GM23248 (cell line): ENCODE measurements around the gene PPP1R36. TPM values are rescaled to one million over a fixed set of nuclear protein-coding genes. Genes with fewer than 3 reads are reported as not detected.

Experiments
- DNase-seq: peaks from one replicate; pipeline ENCODE4 v3.0.0-alpha.2; 2015
- H2AFZ ChIP-seq: fragments of 200-600 bp; sonication (generic); 2 replicates; pipeline ENCODE4 v1.6.1; 2016; ENCODE audit warnings: antibody characterized with exemption
- H3F3A ChIP-seq: fragments of 200-600 bp; sonication (generic); 2 replicates; pipeline ENCODE4 v1.6.1; 2016; ENCODE audit warnings: mild to moderate bottlenecking, antibody characterized with exemption, mixed run types; ENCODE audit not compliant: insufficient read depth
- H3K27ac ChIP-seq: fragments of 200-600 bp; sonication (generic); 2 replicates; pipeline ENCODE4 v1.5.1; 2016; ENCODE audit warnings: mild to moderate bottlenecking
- H3K27me3 ChIP-seq: fragments of 200-600 bp; sonication (generic); replicated peaks from 2 replicates; pipeline ENCODE4 v1.6.1; 2016; ENCODE audit warnings: mild to moderate bottlenecking; ENCODE audit not compliant: insufficient read depth
- H3K36me3 ChIP-seq: fragments of 200-600 bp; sonication (generic); 2 replicates; pipeline ENCODE4 v1.6.1; 2016; ENCODE audit warnings: low read depth, mild to moderate bottlenecking
- H3K4me1 ChIP-seq: fragments of 200-600 bp; sonication (generic); 2 replicates; pipeline ENCODE4 v1.6.1; 2016; ENCODE audit warnings: mild to moderate bottlenecking; ENCODE audit not compliant: insufficient read depth
- H3K4me2 ChIP-seq: fragments of 200-600 bp; sonication (generic); one replicate; pipeline ENCODE4 v1.6.1; 2016; ENCODE audit warnings: mild to moderate bottlenecking; ENCODE audit not compliant: unreplicated experiment
- H3K4me3 ChIP-seq: fragments of 200-600 bp; sonication (generic); 2 replicates; pipeline ENCODE4 v1.5.1; 2016; ENCODE audit warnings: mild to moderate bottlenecking
- H3K79me2 ChIP-seq: fragments of 200-600 bp; sonication (generic); 2 replicates; pipeline ENCODE4 v1.6.1; 2016; ENCODE audit warnings: mild to moderate bottlenecking; ENCODE audit not compliant: insufficient read depth
- H3K9ac ChIP-seq: fragments of 200-600 bp; sonication (generic); 2 replicates; pipeline ENCODE4 v1.6.1; 2016; ENCODE audit warnings: mild to moderate bottlenecking
- H3K9me2 ChIP-seq: fragments of 200-600 bp; sonication (generic); 2 replicates; pipeline ENCODE4 v1.6.1; 2016; ENCODE audit warnings: mixed run types, mild to moderate bottlenecking, moderate library complexity; ENCODE audit not compliant: insufficient read depth
- H3K9me3 ChIP-seq: fragments of 200-600 bp; sonication (generic); one replicate; pipeline ENCODE4 v1.6.1; 2017; ENCODE audit warnings: low read depth
- H4K20me1 ChIP-seq: fragments of 200-600 bp; sonication (generic); 2 replicates; pipeline ENCODE4 v1.6.0; 2016; ENCODE audit not compliant: insufficient read depth
- EZH2 ChIP-seq: fragments of 200-600 bp; sonication (generic); IDR thresholded peaks from 2 replicates; pipeline ENCODE4 v1.6.1; 2018; ENCODE audit warnings: antibody characterized with exemption, mild to moderate bottlenecking; ENCODE audit not compliant: insufficient read depth, poor library complexity, severe bottlenecking
- EZH2phosphoT487 ChIP-seq: fragments of 200-600 bp; sonication (generic); IDR thresholded peaks from 2 replicates; pipeline ENCODE4 v1.6.1; 2018; ENCODE audit warnings: antibody characterized with exemption, moderate library complexity, mild to moderate bottlenecking, low read depth; ENCODE audit not compliant: insufficient read depth
- WGBS, 2 experiments: methylation state at CpG; one replicate each; pipeline ENCODE4 v1.1.6; 2015 to 2017; ENCODE audit warnings: low lambda C conversion rate in 2 of 2, low coverage in 1 of 2; ENCODE audit errors: missing lambda C conversion rate in 2 of 2; 5-methylcytosine and 5-hydroxymethylcytosine counted together
- in situ Hi-C: fragments of 300-500 bp; cut with MboI; formaldehyde crosslinking; loops from 2 replicates; pipeline ENCODE4 v1.15.0; 2020
- polyA plus RNA-seq: library from polyadenylated mRNA; unstranded; fragments of >200 nt; fragmentation: Nextera tagmentation; extraction: Ambion mirVana; gene quantifications from 2 replicates; pipeline ENCODE4 v1.2.1, GENCODE V29; 2016
- total RNA-seq: library from RNA; depleted of rRNA; stranded (reverse); fragments of >200 nt; shearing (Covaris generic); gene quantifications from 2 replicates; pipeline ENCODE4 v1.2.3, GENCODE V29; 2014

The PPP1R36 gene
- total and polyA plus RNA-seq, 2 experiments from 2014 or later, result 1.6 to 2.0 TPM

GRCh38 chr14:64604881-64605280 is 55.1 kb downstream of the PPP1R36 start:
- H3K79me2 ChIP-seq, result no peaks in the 10 kb centered on the region
- no peaks in the 10 kb centered on the region for H4K20me1 ChIP-seq
- H2AFZ ChIP-seq, result no peak overlapping the region
- H3K4me2 ChIP-seq, result no peak overlapping the region
- H3K4me3 ChIP-seq, result no peak overlapping the region
- no peaks in the 10 kb centered on the region for H3K9me3 ChIP-seq
- H3K27me3 ChIP-seq, result no peaks in the 10 kb centered on the region; the same call in 1 of the 2 replicates
- H3K9ac ChIP-seq, result no peak overlapping the region
- H3K9me2 ChIP-seq, result no peaks in the 10 kb centered on the region
- TF ChIP-seq EZH2 (no peak), EZH2phosphoT487 (no peak)
- in situ Hi-C loops, result no loop called here
- DNase-seq, result no peak
- 72 to 76% methylated on average over 6 of the region's 6 CpGs for WGBS, 2 experiments
- H3F3A ChIP-seq, result no peaks in the 10 kb centered on the region
- no peaks in the 10 kb centered on the region for H3K4me1 ChIP-seq
- no peak overlapping the region for H3K27ac ChIP-seq
- no peaks in the 10 kb centered on the region for H3K36me3 ChIP-seq

GRCh38 chr14:64605926-64606685 is 56.3 kb downstream of the PPP1R36 start:
- no peak for TF ChIP-seq EZH2
- TF ChIP-seq EZH2phosphoT487, result no peak

GRCh38 chr14:64610049-64610746 is 60.4 kb downstream of the PPP1R36 start:
- H3K9me2 ChIP-seq, result no peaks in the 10 kb centered on the region
- H3K27ac ChIP-seq, result no peak overlapping the region
- H3K79me2 ChIP-seq, result no peaks in the 10 kb centered on the region
- in situ Hi-C loops, result no loop called here
- peaks cover 27% of the 10 kb centered on the region for H3K4me1 ChIP-seq
- H3K9me3 ChIP-seq, result no peaks in the 10 kb centered on the region
- TF ChIP-seq EZH2 (no peak), EZH2phosphoT487 (no peak)
- no peaks in the 10 kb centered on the region for H3K36me3 ChIP-seq
- WGBS, 2 experiments, result 86 to 87% methylated on average over 5 of the region's 5 CpGs
- no peak overlapping the region for H3K4me2 ChIP-seq
- no peak overlapping the region for H3K4me3 ChIP-seq
- DNase-seq, result no peak
- no peaks in the 10 kb centered on the region for H4K20me1 ChIP-seq
- no peak overlapping the region for H2AFZ ChIP-seq
- H3K27me3 ChIP-seq, result no peaks in the 10 kb centered on the region; the same call in 1 of the 2 replicates
- H3K9ac ChIP-seq, result no peak overlapping the region
- H3F3A ChIP-seq, result peaks cover 21% of the 10 kb centered on the region

More at GRCh38 chr14:64605926-64606685, 56.3 kb downstream of the PPP1R36 start:
- H3K9me2 ChIP-seq, result no peaks in the 10 kb centered on the region
- H3K4me2 ChIP-seq, result no peak overlapping the region
- 78 to 85% methylated on average over 9 of the region's 9 CpGs for WGBS, 2 experiments
- DNase-seq, result no peak
- no peak overlapping the region for H3K9ac ChIP-seq
- no peaks in the 10 kb centered on the region for H3K36me3 ChIP-seq
- H3K9me3 ChIP-seq, result no peaks in the 10 kb centered on the region
- H3K27ac ChIP-seq, result no peak overlapping the region
- peaks cover 2% of the 10 kb centered on the region for H3K4me1 ChIP-seq
- H3K4me3 ChIP-seq, result no peak overlapping the region
- peaks cover 6% of the 10 kb centered on the region for H3F3A ChIP-seq
- H4K20me1 ChIP-seq, result no peaks in the 10 kb centered on the region
- H3K27me3 ChIP-seq, result no peaks in the 10 kb centered on the region; the same call in 1 of the 2 replicates
- H2AFZ ChIP-seq, result no peak overlapping the region
- H3K79me2 ChIP-seq, result no peaks in the 10 kb centered on the region
- in situ Hi-C loops, result no loop called here

GRCh38 chr14:64611358-64612020 is 61.7 kb downstream of the PPP1R36 start:
- Histone ChIP-seq H4K20me1 (no peaks in the 10 kb centered on the region), H3K4me2 (peak overlapping the region; percentile 30), H2AFZ (peak overlapping the region; percentile 56), H3K9ac (peak overlapping the region; percentile 19; the same call in 1 of the 2 replicates), H3K27ac (peak overlapping the region; percentile 52), H3K9me2 (no peaks in the 10 kb centered on the region), H3F3A (peaks cover 21% of the 10 kb centered on the region), H3K4me3 (no peak overlapping the region), H3K27me3 (no peaks in the 10 kb centered on the region), H3K36me3 (no peaks in the 10 kb centered on the region), H3K79me2 (no peaks in the 10 kb centered on the region), H3K4me1 (peaks cover 28% of the 10 kb centered on the region), H3K9me3 (no peaks in the 10 kb centered on the region)
- DNase-seq, result peak; percentile 34
- 2 to 3% methylated on average over 1 of the region's 1 CpG for WGBS, 2 experiments
- TF ChIP-seq EZH2phosphoT487 (no peak), EZH2 (no peak)
- in situ Hi-C loops, result no loop called here
